Heart left ventricle (tissue), 16 donors: ENCODE measurements around the gene MIA2. TPM values are rescaled to one million over a fixed set of nuclear protein-coding genes. Genes with fewer than 3 reads are reported as not detected.

ENCODE experiments used
- ATAC-seq, 4 donors: fragments of 200-7000 bp; cut with Tn5 transposase; one replicate each; pipeline ENCODE4 v1.9.1; 2020 to 2022; ENCODE audit warnings: moderate library complexity in 4 of 4, mild to moderate bottlenecking in 3 of 4, moderate number of reproducible peaks in 1 of 4
- DNase-seq, 5 donors: peaks; one replicate each; pipeline ENCODE4 v3.0.0-alpha.2; 2020
- H3K27ac ChIP-seq, 12 donors: fragments of 200-600 bp; sonication (generic) in 4 of 12; one replicate each; pipeline versions ENCODE4 v1.5.0 to v1.8.0; 2016 to 2022; ENCODE audit warnings: mild to moderate bottlenecking in 2 of 12
- H3K27me3 ChIP-seq, 9 donors: fragments of 200-600 bp; sonication (generic) in 2 of 9; one replicate each; pipeline versions ENCODE4 v1.5.1 to v1.8.0; 2016 to 2022; ENCODE audit warnings: mild to moderate bottlenecking in 3 of 9
- H3K36me3 ChIP-seq, 9 donors: fragments of 200-600 bp; sonication (generic) in 2 of 9; one replicate each; pipeline versions ENCODE4 v1.5.0 to v1.8.0; 2018 to 2022; ENCODE audit warnings: mild to moderate bottlenecking in 2 of 9
- H3K4me1 ChIP-seq, 12 donors: fragments of 200-600 bp; sonication (generic) in 4 of 12; one replicate each; pipeline versions ENCODE4 v1.5.0 to v1.8.0; 2016 to 2022; ENCODE audit warnings: mild to moderate bottlenecking in 3 of 12
- H3K4me3 ChIP-seq, 12 donors: fragments of 200-600 bp; sonication (generic) in 4 of 12; one replicate each; pipeline versions ENCODE4 v1.5.0 to v1.8.0; 2017 to 2022; ENCODE audit warnings: mild to moderate bottlenecking in 9 of 12, moderate library complexity in 4 of 12
- H3K9me3 ChIP-seq, 12 donors: fragments of 200-600 bp; sonication (generic) in 4 of 12; one replicate each; pipeline versions ENCODE4 v1.5.0 to v1.8.0; 2016 to 2022; ENCODE audit warnings: mild to moderate bottlenecking in 1 of 12
- CTCF ChIP-seq, 12 donors: fragments of 200-600 bp; sonication (generic) in 4 of 12; IDR thresholded peaks; one replicate each; pipeline versions ENCODE4 v1.5.0 to v1.8.0; 2018 to 2022; ENCODE audit warnings: antibody characterized with exemption in 12 of 12, mild to moderate bottlenecking in 5 of 12
- POLR2A ChIP-seq, 2 donors: fragments of 450-650 bp; IDR thresholded peaks; one replicate each; pipeline ENCODE4 v1.6.1; 2017; ENCODE audit warnings: antibody characterized with exemption in 2 of 2, mild to moderate bottlenecking in 2 of 2, moderate library complexity in 2 of 2
- WGBS, 4 donors: extraction: QIAGEN DNeasy Blood & Tissue Kit in 2 of 4; methylation state at CpG; one replicate each; pipeline versions ENCODE4 v1.1.5 to v1.1.7; 2013 to 2018; 5-methylcytosine and 5-hydroxymethylcytosine counted together
- intact Hi-C, 10 donors: fragments of 100-400 bp; cut with DNase I; formaldehyde crosslinking; loops; one replicate each; pipeline versions ENCODE4 v1.11.1 to v1.14.2; 2022
- polyA plus RNA-seq, 2 donors: library from polyadenylated mRNA; stranded (reverse); fragments of 200-250 nt; gene quantifications; one replicate each; pipeline ENCODE4 v1.2.3, GENCODE V29; 2013
- total RNA-seq, 9 donors: library from RNA; depleted of rRNA in 2 of 9; stranded (reverse); fragments of >200 nt in 2 of 9; fragmentation: NEBNext Ultra II Directional in 3 of 9; extraction: Animal tissue kit (Norgen Biotek cat#: 25700) in 3 of 9; gene quantifications; one replicate each; pipeline versions ENCODE4 v1.1.0 to v1.2.4, GENCODE V29; 2016 to 2023
- donor health status: ischemic (EF 13 %, LVEDD 7.1; RV severe dilation, severe dysfunction).
- donor health status: healthy with polysubstance abuse.
- donor health status: DM: no; HTN: yes; CAD: no.
- donor health status: DM: no; HTN: no; CAD: no.
- donor health status: ischemic (EF 25% LVEDD 6.9; RV normal size, moderate dysfunction).
- donor health status: ischemic (EF 25% LVEDD 5.7; RV mildly dilated, moderate dysfunction).
- donor health status: healthy.
- donor health status: DM: yes; HTN: yes; CAD: no.
- donor health status: ischemic (EF 35%, LVEDD 5.7; RV mildly dilated, moderate dysfunction).
- donor health status: nonischemic (EF 11% LVEDD 7.7; RV severe dilation, severe dysfunction).
- donor health status: DM: yes; HTN: yes; CAD: no.
- donor health status: PGD.
- donor health status: ischemic (EF 29% LVEDD 5.4; RV normal size, mild dysfunction).
- donor health status: nonischemic (EF 23%, LVEDD 6.1; RV moderate dilation, normal function).

Gene MIA2
- total and polyA plus RNA-seq, 11 donors: 9.3 to 31.8 (median 19.8) TPM

- intact Hi-C loops: no loop called here
- Histone ChIP-seq H3K27ac (no peak overlapping the region), H3K36me3 (no peaks in the 10 kb centered on the region), H3K4me1 (no peaks in the 10 kb centered on the region), H3K27me3 (no peaks in the 10 kb centered on the region), H3K9me3 (no peaks in the 10 kb centered on the region), H3K4me3 (no peak overlapping the region)
- no peak for TF ChIP-seq POLR2A (IDR thresholded peaks at IDR 0.05)
- DNase-seq (no peak), ATAC-seq (no peak)
- 87 to 90% (median 87%) methylated on average over 15 of the region's 15 CpGs for WGBS, 4 donors
Measured at GRCh38 chr14:39211109-39211741, 22.5 kb upstream of the MIA2 start.

GRCh38 chr14:39212034-39212433 lies 21.7 kb upstream of the MIA2 start:
- DNase-seq: no peak
- Histone ChIP-seq H3K4me1 (no peaks in the 10 kb centered on the region), H3K9me3 (no peaks in the 10 kb centered on the region), H3K27ac (no peak overlapping the region), H3K36me3 (no peaks in the 10 kb centered on the region), H3K4me3 (no peak overlapping the region), H3K27me3 (no peaks in the 10 kb centered on the region)
- intact Hi-C loops: no loop called here
- TF ChIP-seq CTCF (IDR thresholded peaks at IDR 0.05): no peak
- TF ChIP-seq POLR2A (IDR thresholded peaks at IDR 0.05): no peak
- no peak for ATAC-seq
- WGBS, 4 donors: 73 to 89% (median 80%) methylated on average over 3 of the region's 3 CpGs

- DNase-seq: no peak
- no peak for ATAC-seq
- Histone ChIP-seq H3K27ac (no peak overlapping the region), H3K36me3 (no peaks in the 10 kb centered on the region), H3K4me3 (no peak overlapping the region), H3K4me1 (no peaks in the 10 kb centered on the region), H3K9me3 (no peaks in the 10 kb centered on the region), H3K27me3 (no peaks in the 10 kb centered on the region)
- intact Hi-C loops: no loop called here
- TF ChIP-seq POLR2A (IDR thresholded peaks at IDR 0.05) (no peak), CTCF (IDR thresholded peaks at IDR 0.05) (no peak)
- 23 to 95% (median 89%) methylated on average over 1 of the region's 1 CpG for WGBS, 4 donors
Measured at GRCh38 chr14:39212693-39213092, 21.0 kb upstream of the MIA2 start.

DNA sequence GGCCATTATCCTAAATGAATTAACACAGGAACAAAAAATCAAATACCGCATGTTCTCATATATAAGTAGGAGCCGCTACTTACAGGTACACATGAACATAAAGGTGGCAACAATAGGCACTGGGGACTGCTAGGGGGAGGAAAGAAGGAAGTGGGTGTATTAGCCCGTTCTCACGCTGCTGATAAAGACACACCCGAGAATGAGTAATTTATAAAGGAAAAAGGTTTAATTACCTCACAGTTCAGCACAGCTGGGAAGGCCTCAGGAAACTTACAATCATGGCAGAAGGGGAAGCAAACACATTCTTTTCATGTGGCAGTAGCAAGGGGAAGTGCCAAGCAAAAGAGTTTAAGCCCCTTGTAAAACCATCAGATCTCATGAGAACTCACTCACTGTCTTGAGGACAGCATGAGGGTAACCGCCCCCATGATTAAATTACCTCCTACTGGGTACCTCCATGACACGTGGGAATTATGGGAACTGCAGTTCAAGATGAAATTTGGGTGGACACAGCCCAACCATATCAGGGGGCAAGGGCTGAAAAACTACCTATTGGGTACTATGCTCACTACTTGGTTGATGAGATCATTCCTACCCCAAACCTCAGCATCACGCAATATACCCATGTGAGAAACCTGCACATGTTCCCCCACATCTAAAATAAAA lies 16.4 kb upstream of the MIA2 start:
- DNase-seq (no peak), ATAC-seq (no peak)
- intact Hi-C loops: no loop called here
- Histone ChIP-seq H3K4me3 (no peak overlapping the region), H3K4me1 (peaks cover 0 to 6% (median 0%) of the 10 kb centered on the region in 12 donors), H3K36me3 (no peaks in the 10 kb centered on the region), H3K27ac (no peak overlapping the region), H3K9me3 (peaks cover 0 to 4% (median 0%) of the 10 kb centered on the region in 12 donors), H3K27me3 (no peaks in the 10 kb centered on the region)
- TF ChIP-seq CTCF (IDR thresholded peaks at IDR 0.05): no peak
- no peak for TF ChIP-seq POLR2A (IDR thresholded peaks at IDR 0.05)
- 63 to 74% (median 68%) methylated on average over 8 of the region's 8 CpGs for WGBS, 4 donors
